ENCODE measurements around the gene SLC7A4. TPM values are rescaled to one million over a fixed set of nuclear protein-coding genes. Genes with fewer than 3 reads are reported as not detected.
"Not testable (repeated sequence)": the region's sequence is repeated elsewhere in the genome, so short reads cannot be mapped to it uniquely, and the experiment has no call there.

The SLC7A4 gene
- total RNA-seq, 1 experiment from 2014 or later: not detected

- DNase-seq (ENCODE audit: low spot score): no peak
These were observed 9.9 kb downstream of the SLC7A4 start for GRCh38 chr22:21022507-21022906.

- no peak for DNase-seq (ENCODE audit: low spot score)
These were observed 11.4 kb downstream of the SLC7A4 start for GRCh38 chr22:21020802-21021429.

- DNase-seq (ENCODE audit: low spot score): no peak
These were observed 14.0 kb downstream of the SLC7A4 start for GRCh38 chr22:21018314-21018713.

- DNase-seq (ENCODE audit: low spot score): no peak
These were observed 15.5 kb downstream of the SLC7A4 start for GRCh38 chr22:21016644-21017420.

- no peak for DNase-seq (ENCODE audit: low spot score)
These were observed 16.8 kb downstream of the SLC7A4 start for GRCh38 chr22:21015466-21016006.

GRCh38 chr22:21014726-21015465 lies 17.5 kb downstream of the SLC7A4 start, which contains the start of gene P2RX6:
P2RX6 (plus strand) TSS chr22:21015165; CDS start chr22:21015175, 10 bp downstream.
- peak; percentile 27 for DNase-seq (ENCODE audit: low spot score)

GRCh38 chr22:21014202-21014725 lies 18.1 kb downstream of the SLC7A4 start:
- peak; percentile 45 for DNase-seq (ENCODE audit: low spot score)

GRCh38 chr22:21013657-21014201 lies 18.6 kb downstream of the SLC7A4 start:
- DNase-seq (ENCODE audit: low spot score): no peak

- no peak for DNase-seq (ENCODE audit: low spot score)
These were observed 19.6 kb downstream of the SLC7A4 start for GRCh38 chr22:21012446-21013407.

GRCh38 chr22:21010426-21011113 lies 21.8 kb downstream of the SLC7A4 start:
- DNase-seq (ENCODE audit: low spot score): no peak

GRCh38 chr22:21009638-21010425 lies 22.5 kb downstream of the SLC7A4 start:
- DNase-seq (ENCODE audit: low spot score): peak; percentile 58

- not testable (repeated sequence) for DNase-seq (ENCODE audit: low spot score)
These were observed 23.2 kb downstream of the SLC7A4 start for GRCh38 chr22:21009208-21009607.

GRCh38 chr22:21003782-21004181 lies 28.6 kb downstream of the SLC7A4 start:
- DNase-seq (ENCODE audit: low spot score): no peak

GRCh38 chr22:21001601-21002325 lies 30.6 kb downstream of the SLC7A4 start, which contains the start of gene THAP7:
THAP7 (minus strand) TSS chr22:21002118; CDS start chr22:21001911, 207 bp downstream.
- peak; percentile 90 for DNase-seq (ENCODE audit: low spot score)

GRCh38 chr22:21000987-21001600 lies 31.3 kb downstream of the SLC7A4 start:
- DNase-seq (ENCODE audit: low spot score): peak; percentile 10

- DNase-seq (ENCODE audit: low spot score): peak; percentile 3
These were observed 32.0 kb downstream of the SLC7A4 start for GRCh38 chr22:21000207-21000986.

Measured in HT-29 (cell line).